ENCODE measurements around the gene DAZAP2. TPM values are rescaled to one million over a fixed set of nuclear protein-coding genes. Genes with fewer than 3 reads are reported as not detected.

DAZAP2 gene
- total and polyA plus RNA-seq, 2 of the 13 experiments (the other 11 are each of a cell fraction or from before 2014, with no cell fraction given): 64.5 to 222 TPM

DNA sequence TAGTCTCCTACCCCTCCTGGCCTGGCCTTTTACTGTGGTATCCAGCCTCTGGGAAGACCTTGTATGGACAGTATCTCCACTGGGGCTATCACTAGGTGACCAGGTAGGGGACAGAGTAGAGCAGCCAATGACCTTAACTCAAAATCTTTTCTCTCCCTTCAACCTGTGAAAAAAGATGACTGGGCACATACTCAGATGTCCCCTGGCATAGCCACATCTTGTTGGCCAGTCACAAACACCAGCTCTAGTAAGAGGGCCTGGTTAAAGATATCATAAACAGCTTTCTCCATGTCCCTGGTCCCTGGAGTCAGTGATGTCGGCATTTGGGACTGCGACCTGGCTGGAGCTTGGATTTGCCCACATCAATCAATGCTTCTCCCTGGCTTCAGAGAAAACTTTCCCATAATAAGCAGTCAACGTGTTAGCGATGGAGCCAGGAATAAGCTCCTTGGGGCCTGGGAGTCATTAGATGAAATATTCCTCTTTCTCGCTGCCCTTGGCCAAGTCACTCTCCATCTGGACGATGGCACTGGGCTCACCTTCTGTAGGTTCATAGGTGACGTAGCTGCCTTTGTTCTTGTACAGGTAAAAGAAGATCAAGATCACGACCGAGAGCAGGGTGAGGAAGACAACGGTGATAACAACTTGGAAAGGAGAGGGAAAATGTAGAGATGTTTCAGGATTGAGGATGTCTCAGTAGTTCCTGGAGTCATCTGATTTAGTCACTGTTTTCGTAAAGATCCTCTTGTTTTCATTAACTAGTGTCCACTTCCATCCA, 7.0 kb downstream of the DAZAP2 start:
- POLR2A ChIA-PET: interaction anchor here (0.6 kb wide), 1 partner anchor 185 kb away, joined by 3 read pairs; no protein-coding TSS in a partner anchor
- peaks cover 11 to 21% of the 10 kb centered on the region in 2 experiments for H3K36me3 ChIP-seq (replicated peaks in 1 of 2; ENCODE audit: control insufficient read depth in 1 of 2, insufficient read depth in 2 of 2, low read length in 2 of 2)
- H4K20me1 ChIP-seq (ENCODE audit: insufficient read depth, low read length): no peaks in the 10 kb centered on the region
- WGBS (ENCODE audit: low lambda C conversion rate): 96% methylated on average over 9 of the region's 11 CpGs
- no peak for DNase-seq (ENCODE audit: low spot score)
- TF ChIP-seq ZNF121 (CRISPR knock-in tag; IDR thresholded peaks at IDR 0.05): no peak
- 0 out of 4 replicates have a peak, but pooled peaks of 1 of the 2 experiments have one; percentile 36 for TF ChIP-seq MAFK (conservative IDR thresholded peaks at IDR 0.05 in 1 of 2, IDR thresholded peaks at IDR 0.05 in 1 of 2; ENCODE audit: low read length in 2 of 2)
- peak; percentile 61 for TF ChIP-seq POLR2AphosphoS2 (IDR thresholded peaks at IDR 0.05; ENCODE audit: low read depth, low read length)
- CTCF ChIA-PET (ENCODE audit: low intra/inter-chr PET ratio, low total read pairs): no interaction called here
- BruUV-seq (replicated peaks): TSS peak; percentile 36
- in situ Hi-C loops (cut with HindIII; ENCODE audit: extremely low pct_ligation_motif_present, low pct_unique_long_range_greater_than_20kb): no loop called here
- no peak overlapping the region for H3K4me3 ChIP-seq (replicated peaks in 1 of 3; ENCODE audit: insufficient read depth in 1 of 3, low read depth in 2 of 3, low read length in 3 of 3)
- H3K4me1 ChIP-seq (ENCODE audit: insufficient read depth, low read length): peaks cover 26% of the 10 kb centered on the region
- H3K79me2 ChIP-seq (ENCODE audit: insufficient read depth, low read length): no peaks in the 10 kb centered on the region
- H3K9me3 ChIP-seq (ENCODE audit: low read length): no peaks in the 10 kb centered on the region
- no peak overlapping the region for H2AFZ ChIP-seq (ENCODE audit: low read length)
- H3K4me2 ChIP-seq (ENCODE audit: low read depth, low read length): no peak overlapping the region
- peak; percentile 27 for ATAC-seq
- no peaks in the 10 kb centered on the region for H3K27me3 ChIP-seq (ENCODE audit: control insufficient read depth in 1 of 2, insufficient read depth in 2 of 2, low read length in 2 of 2)
- intact Hi-C loops (cut with micrococcal nuclease; ENCODE audit: unreplicated experiment): loop anchor here (10.0 kb wide), 1 partner anchor 201 kb away; the partner anchor contains the start of gene LETMD1
- no peak overlapping the region for H3K27ac ChIP-seq (ENCODE audit: extremely low read length, insufficient read depth, low read length)
- FAIRE-seq: no peak
- no peak overlapping the region for H3K9ac ChIP-seq (ENCODE audit: insufficient read depth, low read depth, low read length)

DNA sequence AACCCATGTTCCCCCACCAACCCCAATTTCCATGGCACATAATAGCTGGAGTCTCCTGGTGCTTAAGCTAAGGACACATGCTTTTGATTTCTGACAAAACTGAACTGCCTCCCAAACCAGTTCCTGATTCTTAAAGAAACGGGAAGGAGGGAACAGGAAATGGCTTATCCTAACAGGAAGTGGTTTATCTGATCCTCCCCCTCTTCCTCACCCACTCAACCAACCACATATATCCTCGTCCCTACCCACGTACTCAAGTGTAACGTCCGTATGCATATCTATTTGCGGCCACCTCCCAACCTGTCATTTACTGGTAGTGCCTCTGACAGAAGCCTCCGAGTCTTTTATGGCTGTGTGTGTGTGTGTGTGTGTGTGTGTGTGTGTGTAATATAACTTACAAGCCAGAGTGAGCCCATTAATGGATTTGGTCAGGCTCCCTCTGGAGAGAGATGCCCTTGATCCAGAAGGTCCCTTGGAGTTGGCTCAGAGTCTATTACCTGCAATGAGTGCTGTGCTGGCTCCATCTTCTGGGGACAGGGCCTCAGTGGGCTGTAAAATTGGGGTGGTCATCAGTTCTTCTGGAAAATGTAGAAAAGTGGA, 7.7 kb downstream of the DAZAP2 start:
- intact Hi-C loops (cut with micrococcal nuclease; ENCODE audit: unreplicated experiment): loop anchor here (10.0 kb wide), 1 partner anchor 202 kb away; the partner anchor contains the start of gene LETMD1
- POLR2A ChIA-PET: interaction anchor here (1.4 to 1.5 kb wide), 2 partner anchors 8 to 28 kb away, joined by 5 to 7 read pairs; partner anchors contain the start of genes DAZAP2 and POU6F1
- in situ Hi-C loops (cut with HindIII; ENCODE audit: extremely low pct_ligation_motif_present, low pct_unique_long_range_greater_than_20kb): no loop called here
- Histone ChIP-seq H3K79me2 (ENCODE audit: insufficient read depth, low read length) (no peaks in the 10 kb centered on the region), H3K9ac (ENCODE audit: insufficient read depth, low read depth, low read length) (0 out of 2 replicates have a peak overlapping the region, but pooled peaks have one; percentile 16), H3K27ac (ENCODE audit: extremely low read length, insufficient read depth, low read length) (peak overlapping the region; percentile 15), H3K4me2 (ENCODE audit: low read depth, low read length) (0 out of 2 replicates have a peak overlapping the region, but pooled peaks have one; percentile 37), H4K20me1 (ENCODE audit: insufficient read depth, low read length) (no peaks in the 10 kb centered on the region), H3K36me3 (replicated peaks in 1 of 2; ENCODE audit: control insufficient read depth in 1 of 2, insufficient read depth in 2 of 2, low read length in 2 of 2) (peaks cover 10 to 15% of the 10 kb centered on the region in 2 experiments), H3K4me1 (ENCODE audit: insufficient read depth, low read length) (peaks cover 23% of the 10 kb centered on the region), H3K27me3 (ENCODE audit: control insufficient read depth in 1 of 2, insufficient read depth in 2 of 2, low read length in 2 of 2) (no peaks in the 10 kb centered on the region), H2AFZ (ENCODE audit: low read length) (no peak overlapping the region), H3K4me3 (replicated peaks in 1 of 3; ENCODE audit: insufficient read depth in 1 of 3, low read depth in 2 of 3, low read length in 3 of 3) (no peak overlapping the region), H3K9me3 (ENCODE audit: low read length) (no peaks in the 10 kb centered on the region)
- ATAC-seq: peak; percentile 62
- TF ChIP-seq, protein P1, sequence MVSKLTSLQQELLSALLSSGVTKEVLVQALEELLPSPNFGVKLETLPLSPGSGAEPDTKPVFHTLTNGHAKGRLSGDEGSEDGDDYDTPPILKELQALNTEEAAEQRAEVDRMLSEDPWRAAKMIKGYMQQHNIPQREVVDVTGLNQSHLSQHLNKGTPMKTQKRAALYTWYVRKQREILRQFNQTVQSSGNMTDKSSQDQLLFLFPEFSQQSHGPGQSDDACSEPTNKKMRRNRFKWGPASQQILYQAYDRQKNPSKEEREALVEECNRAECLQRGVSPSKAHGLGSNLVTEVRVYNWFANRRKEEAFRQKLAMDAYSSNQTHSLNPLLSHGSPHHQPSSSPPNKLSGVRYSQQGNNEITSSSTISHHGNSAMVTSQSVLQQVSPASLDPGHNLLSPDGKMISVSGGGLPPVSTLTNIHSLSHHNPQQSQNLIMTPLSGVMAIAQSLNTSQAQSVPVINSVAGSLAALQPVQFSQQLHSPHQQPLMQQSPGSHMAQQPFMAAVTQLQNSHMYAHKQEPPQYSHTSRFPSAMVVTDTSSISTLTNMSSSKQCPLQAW (CRISPR knock-in tag; IDR thresholded peaks at IDR 0.05): no peak
- TF ChIP-seq STAG1 (CRISPR knock-in tag; IDR thresholded peaks at IDR 0.05) (peak; percentile 63), CTCF (CRISPR knock-in tag; IDR thresholded peaks at IDR 0.05) (peak; percentile 57)
- 88% methylated on average over 7 of the region's 7 CpGs for WGBS (ENCODE audit: low lambda C conversion rate)
- DNase-seq (ENCODE audit: low spot score): no peak
- BruUV-seq (replicated peaks): no TSS peak
- FAIRE-seq: peak; percentile 46
- CTCF ChIA-PET (ENCODE audit: low intra/inter-chr PET ratio, low total read pairs): no interaction called here

All from HepG2 (cell line).